Measurements from ENCODE around the gene PIK3R1. TPM values are rescaled to one million over a fixed set of nuclear protein-coding genes. Genes with fewer than 3 reads are reported as not detected.

Gene PIK3R1
- total RNA-seq, 1 experiment from 2014 or later = 11.3 TPM

GRCh38 chr5:68219161-68219816 lies 3.7 kb downstream of the PIK3R1 start:
- no peak overlapping the region for H3K4me2 ChIP-seq (ENCODE audit: insufficient read depth, insufficient read length, low read length)
- Mint-ChIP-seq H3K4me1 (peaks cover 16 to 18% of the 10 kb centered on the region in 2 experiments), H3K27me3 (ENCODE audit: low read depth) (peaks cover 69% of the 10 kb centered on the region), H3K9me3 (no peaks in the 10 kb centered on the region; a peak in 1 of 5 replicates), H3K27ac (no peak overlapping the region), H3K4me3 (no peak overlapping the region), H3K36me3 (ENCODE audit: insufficient read depth in 1 of 3, low read depth in 3 of 3) (peaks cover 0 to 5% (median 0%) of the 10 kb centered on the region in 3 experiments; a peak in 2 of 7 replicates)
- peaks cover 16% of the 10 kb centered on the region for H3K27me3 ChIP-seq (ENCODE audit: insufficient read depth, low read length)
- H2BK20ac ChIP-seq (ENCODE audit: low read depth, low read length, poor library complexity, severe bottlenecking) = no peak overlapping the region
- H2AK5ac ChIP-seq (ENCODE audit: insufficient read length, low read length) = no peak overlapping the region
- no peak overlapping the region for H4K8ac ChIP-seq (replicated peaks; ENCODE audit: insufficient read length, low read depth, low read length)
- no peak overlapping the region for H2BK12ac ChIP-seq (ENCODE audit: insufficient read length, low read depth, low read length)
- no peaks in the 10 kb centered on the region for H3K9me3 ChIP-seq (ENCODE audit: control insufficient read depth, low read depth, low read length)
- H3T11ph ChIP-seq (ENCODE audit: low read length) = no peak overlapping the region
- no peaks in the 10 kb centered on the region for H3K79me1 ChIP-seq (ENCODE audit: insufficient read depth, low read depth, low read length, poor library complexity, severe bottlenecking)
- peaks cover 3% of the 10 kb centered on the region; the same call in 1 of the 2 replicates for H3K79me2 ChIP-seq (ENCODE audit: insufficient read depth, low read length)
- no peak overlapping the region for H3K23ac ChIP-seq (ENCODE audit: insufficient read length, low read depth, low read length)
- no peak overlapping the region for H4K91ac ChIP-seq (ENCODE audit: insufficient read length, low read depth, low read length)
- H2BK5ac ChIP-seq (ENCODE audit: insufficient read length, low read length) = no peak overlapping the region
- H2AFZ ChIP-seq (ENCODE audit: low read length) = no peak overlapping the region
- WGBS (ENCODE audit: extremely low coverage, insufficient read length, low lambda C conversion rate) = no CpG with 5 or more reads among the region's 3 CpGs
- no peak for TF ChIP-seq CTCF (conservative IDR thresholded peaks at IDR 0.05)
- H3K27ac ChIP-seq (ENCODE audit: insufficient read length, low read depth, low read length) = no peak overlapping the region
- no peak overlapping the region for H3K9ac ChIP-seq (ENCODE audit: extremely low read depth, insufficient read length, low read length)
- peaks cover 11% of the 10 kb centered on the region for H3K23me2 ChIP-seq (ENCODE audit: insufficient read length, low read depth, low read length, poor library complexity, severe bottlenecking)
- no peaks in the 10 kb centered on the region; the same call in 1 of the 2 replicates for H3K4me1 ChIP-seq (ENCODE audit: insufficient read depth, low read length)
- no peak overlapping the region for H2BK15ac ChIP-seq (ENCODE audit: low read depth, low read length)
- no peak overlapping the region for H3K18ac ChIP-seq (ENCODE audit: insufficient read length, low read depth, low read length)
- no peak overlapping the region for H4K5ac ChIP-seq (ENCODE audit: insufficient read length, low read depth, low read length)
- DNase-seq = no peak
- no peak overlapping the region for H3K4ac ChIP-seq (ENCODE audit: low read depth, low read length)
- no peak overlapping the region for H3K56ac ChIP-seq (ENCODE audit: insufficient read length, low read depth, low read length)
- H3K14ac ChIP-seq (ENCODE audit: insufficient read depth, low read length) = no peak overlapping the region
- no peaks in the 10 kb centered on the region for H4K20me1 ChIP-seq (ENCODE audit: control insufficient read depth, insufficient read depth, insufficient read length)
- H2BK120ac ChIP-seq (ENCODE audit: low read depth, low read length, poor library complexity, severe bottlenecking) = no peak overlapping the region

Data from H9 (cell line).